ENCODE measurements around the gene ZFAND3. TPM values are rescaled to one million over a fixed set of nuclear protein-coding genes. Genes with fewer than 3 reads are reported as not detected.
"Not testable (repeated sequence)": the region's sequence is repeated elsewhere in the genome, so short reads cannot be mapped to it uniquely, and the experiment has no call there.

The ZFAND3 gene
- polyA plus RNA-seq, 5 donors, result 109 to 122 (median 116) TPM

DNA sequence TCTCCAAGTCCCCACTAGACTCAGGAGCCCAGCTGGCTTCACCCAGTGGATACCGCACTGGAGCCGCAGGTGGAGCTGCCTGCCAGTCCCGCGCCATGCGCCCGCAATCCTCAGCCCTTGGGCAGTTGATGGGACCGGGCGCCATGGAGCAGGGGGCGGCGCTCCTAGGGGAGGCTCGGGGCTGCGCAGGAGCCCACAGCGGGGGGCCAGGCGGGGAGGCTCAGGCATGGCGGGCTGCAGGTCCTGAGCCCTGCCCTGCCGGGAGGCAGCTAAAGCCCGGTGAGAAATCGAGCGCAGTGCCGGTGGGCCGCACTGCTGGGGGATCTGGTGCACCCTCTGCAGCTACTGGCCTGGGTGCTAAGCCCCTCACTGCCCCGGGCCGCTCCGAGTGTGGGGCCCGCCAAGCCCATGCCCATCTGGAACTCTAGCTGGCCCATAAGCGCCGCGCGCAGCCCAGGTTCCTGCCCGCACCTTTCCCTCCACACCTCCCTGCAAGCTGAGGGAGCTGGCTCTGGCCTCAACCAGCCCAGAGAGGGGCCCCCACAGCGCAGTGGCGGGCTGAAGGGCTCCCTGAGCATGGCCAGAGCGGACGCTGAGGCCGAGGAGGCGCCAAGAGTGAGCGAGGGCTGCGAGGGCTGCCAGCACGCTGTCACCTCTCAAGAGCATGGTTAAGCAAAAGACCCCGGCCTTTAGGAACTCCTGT lies 304.8 kb downstream of the ZFAND3 start:
- not testable (repeated sequence) for DNase-seq

DNA sequence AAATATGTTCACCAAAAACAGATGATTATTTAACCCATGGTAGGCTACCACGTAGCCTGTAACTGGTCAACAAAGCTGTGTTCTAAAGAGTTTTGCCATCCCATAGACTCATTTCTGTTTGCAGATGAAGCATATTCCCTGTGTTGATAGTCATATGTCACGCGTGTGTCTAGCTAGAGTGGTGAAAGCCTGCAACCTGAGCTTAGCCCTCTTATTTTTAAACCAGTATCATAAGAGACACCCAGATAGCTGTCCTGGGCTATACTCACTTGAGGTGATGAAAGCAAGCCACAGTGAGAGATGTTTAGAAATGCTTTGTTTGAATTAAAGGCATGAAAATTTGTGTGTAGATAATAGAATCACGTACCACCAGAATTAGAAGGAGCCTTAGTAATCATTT lies 307.8 kb downstream of the ZFAND3 start:
- DNase-seq, result no peak

DNA sequence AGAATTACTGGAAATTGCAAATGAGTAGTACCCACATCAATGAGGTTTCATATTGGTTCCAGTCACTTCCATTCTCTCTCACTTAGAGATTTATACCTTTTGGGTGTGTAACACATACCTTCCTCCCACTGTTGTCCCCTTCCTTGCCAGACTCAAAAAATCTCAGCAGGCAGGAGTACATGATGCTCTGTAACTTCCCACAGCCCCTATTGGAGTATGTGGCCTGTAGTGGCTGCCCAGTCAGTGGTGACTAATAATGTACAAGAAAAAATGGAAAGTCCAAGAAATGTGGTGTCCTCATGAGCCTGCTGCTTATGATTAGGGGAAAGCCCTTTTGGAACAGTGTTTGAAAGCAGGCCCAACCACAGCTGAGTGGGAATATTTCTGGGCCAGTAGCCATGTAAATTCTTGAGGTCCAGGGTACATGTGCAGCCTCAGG lies 312.0 kb downstream of the ZFAND3 start:
- DNase-seq, result no peak

DNA sequence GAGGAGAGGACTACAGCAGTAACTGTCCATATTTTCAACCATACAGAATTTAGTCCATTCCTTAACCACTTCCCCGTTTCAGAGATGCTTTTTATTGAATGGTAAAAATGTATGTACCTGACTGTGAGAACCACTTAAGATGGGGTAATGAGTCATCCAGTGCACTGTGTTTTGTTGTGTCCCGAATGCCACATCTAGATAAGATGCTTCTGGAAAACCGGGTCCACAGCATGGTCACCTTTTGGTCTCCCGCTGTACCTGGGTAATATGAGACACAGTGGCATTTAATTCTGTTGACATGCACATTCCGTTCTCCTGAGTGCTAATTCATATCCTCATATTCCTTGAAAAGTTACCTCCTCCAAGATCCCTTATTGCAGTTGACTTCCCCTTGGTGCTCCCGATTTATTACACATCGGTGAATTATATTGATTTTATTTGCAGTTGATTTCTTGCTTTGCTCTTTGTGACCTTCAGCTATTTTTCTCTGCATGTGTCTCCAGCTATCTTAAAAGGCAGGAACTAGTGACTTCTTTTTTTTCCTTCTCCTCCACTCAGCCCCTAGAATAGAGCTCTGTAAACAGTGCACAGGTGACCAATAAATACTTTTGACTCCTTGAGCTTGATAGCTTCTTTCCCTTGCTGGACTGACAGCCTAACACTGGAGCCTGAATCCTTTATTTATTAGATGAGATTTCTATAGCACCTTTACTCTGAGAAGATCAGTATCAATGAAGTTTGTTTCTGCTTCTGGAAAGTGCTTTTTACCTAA lies 314.6 kb downstream of the ZFAND3 start:
- no peak for DNase-seq

DNA sequence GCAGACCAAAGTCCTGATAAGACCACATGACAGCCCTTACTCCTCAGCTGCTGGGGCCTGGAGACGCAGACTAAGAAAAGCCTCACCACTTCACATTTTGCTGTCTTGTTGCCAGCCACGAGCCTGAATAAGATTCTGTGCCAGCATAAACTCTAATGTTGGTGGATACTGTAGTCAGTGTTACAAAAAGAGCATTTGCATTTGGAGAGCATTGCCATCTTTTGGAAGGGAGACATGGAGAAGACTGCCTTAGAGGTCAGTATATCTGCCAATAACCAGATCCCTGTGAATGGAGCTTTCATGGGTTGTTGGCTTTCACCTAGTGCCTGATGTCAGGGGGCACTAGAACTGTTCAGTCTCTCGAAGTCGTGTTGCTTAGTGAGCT lies 315.2 kb downstream of the ZFAND3 start:
- no peak for DNase-seq

DNA sequence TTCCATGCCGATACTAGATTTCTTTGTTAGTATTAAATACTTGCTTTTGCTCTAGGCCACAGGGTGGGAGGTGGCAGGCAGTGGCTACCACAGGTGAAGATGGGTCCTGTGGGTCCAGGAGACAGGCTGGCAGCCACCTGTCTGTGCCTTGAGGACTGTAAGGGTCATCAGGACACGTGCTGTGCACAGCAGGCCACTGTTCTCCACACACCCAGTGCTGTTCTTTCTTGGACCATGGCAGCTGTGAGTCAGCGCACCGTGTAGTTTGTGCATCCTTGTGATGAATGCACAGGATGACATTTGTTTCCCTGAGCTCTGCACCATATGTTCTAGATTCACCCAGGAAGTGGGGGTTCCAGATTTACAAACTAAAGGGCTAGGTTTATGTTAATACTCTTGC lies 317.0 kb downstream of the ZFAND3 start:
- no peak for DNase-seq

DNA sequence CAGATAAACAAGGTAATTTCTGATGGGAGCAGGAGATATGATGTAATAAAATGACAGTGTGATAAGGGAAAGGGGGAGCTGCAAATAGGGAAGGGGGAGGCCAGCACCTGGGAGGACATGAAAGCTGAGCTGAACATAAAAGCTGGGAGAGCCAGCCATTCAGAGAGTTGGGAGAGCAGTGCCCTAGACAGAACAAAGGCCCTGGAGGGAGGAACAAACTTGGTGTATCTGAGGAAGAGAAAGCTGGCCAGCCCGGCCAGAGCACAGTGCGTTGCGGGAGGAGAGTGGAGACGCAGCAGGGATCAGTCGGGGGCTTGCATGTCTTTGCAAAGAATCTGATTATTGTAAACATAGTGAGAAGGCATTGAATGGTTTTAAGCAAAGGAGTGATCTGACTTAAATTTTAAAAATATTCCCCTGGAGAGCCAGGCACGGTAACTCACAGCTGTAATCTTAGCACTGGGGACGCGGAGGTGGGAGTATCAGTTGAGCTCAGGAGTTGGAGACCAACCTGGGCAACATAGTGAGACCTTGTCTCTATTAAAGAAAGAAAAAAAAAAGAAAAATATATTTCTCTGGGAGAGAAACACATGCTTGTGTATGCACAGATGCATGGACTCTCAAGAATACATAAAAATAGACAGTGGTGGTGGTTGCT lies 318.2 kb downstream of the ZFAND3 start:
- DNase-seq, result no peak

DNA sequence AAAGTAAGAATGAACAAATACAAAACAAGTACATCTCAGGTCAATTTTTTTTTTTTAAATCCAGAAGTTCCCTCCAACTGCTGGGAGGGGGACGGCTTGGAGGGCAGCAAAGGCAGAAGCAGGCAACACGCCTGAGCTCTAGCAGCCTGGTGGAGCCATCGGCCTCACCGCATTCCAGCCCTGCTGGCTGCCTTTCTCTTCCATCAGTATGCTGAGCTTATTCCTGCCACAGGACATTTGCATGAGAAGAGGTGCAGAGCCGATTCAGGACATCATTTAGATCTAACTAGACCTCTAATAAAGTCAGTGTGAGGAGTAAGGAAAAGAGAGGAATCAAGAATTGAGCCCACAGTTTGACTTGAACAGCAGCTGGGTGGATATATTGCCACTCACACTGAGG lies 318.8 kb downstream of the ZFAND3 start:
- no peak for DNase-seq

DNA sequence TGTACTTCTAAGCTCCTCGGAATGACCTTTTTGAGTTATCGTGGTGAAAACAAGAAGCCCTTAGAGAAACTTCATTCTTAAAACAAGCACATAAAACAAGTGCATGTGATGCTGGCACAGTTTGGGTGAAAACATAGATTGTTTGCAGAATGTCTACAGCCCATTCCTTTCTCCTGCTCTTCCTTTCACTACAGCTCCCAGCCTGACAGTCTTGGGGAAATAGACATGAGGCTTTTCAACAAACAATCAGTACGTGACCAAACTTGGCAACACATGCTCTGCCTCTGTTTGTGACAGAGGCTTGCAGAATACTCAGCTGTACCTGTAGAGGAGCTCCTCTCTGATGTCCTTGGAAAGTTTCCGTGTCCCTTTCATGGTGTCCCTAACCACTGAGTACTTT lies 321.6 kb downstream of the ZFAND3 start:
- DNase-seq, result no peak

DNA sequence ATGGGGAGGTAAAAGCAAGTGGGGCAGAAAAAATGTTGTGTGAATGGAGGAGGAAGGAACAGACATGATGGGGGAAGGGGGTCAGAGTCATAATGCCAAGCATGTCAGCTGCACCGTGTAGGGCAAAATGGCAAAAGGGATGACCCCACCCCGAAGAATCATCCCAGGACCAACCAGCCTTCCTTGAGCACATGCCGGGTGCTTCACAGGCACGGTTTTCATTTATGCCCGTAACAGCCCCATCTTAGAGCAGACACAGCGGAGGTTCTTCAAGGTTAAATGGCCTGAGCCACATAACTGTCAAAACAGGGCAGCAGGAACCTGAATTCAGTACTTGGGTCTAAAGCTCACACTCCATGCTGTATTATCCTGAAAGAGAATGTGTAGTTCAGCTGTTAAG lies 322.2 kb downstream of the ZFAND3 start:
- DNase-seq, result no peak

DNA sequence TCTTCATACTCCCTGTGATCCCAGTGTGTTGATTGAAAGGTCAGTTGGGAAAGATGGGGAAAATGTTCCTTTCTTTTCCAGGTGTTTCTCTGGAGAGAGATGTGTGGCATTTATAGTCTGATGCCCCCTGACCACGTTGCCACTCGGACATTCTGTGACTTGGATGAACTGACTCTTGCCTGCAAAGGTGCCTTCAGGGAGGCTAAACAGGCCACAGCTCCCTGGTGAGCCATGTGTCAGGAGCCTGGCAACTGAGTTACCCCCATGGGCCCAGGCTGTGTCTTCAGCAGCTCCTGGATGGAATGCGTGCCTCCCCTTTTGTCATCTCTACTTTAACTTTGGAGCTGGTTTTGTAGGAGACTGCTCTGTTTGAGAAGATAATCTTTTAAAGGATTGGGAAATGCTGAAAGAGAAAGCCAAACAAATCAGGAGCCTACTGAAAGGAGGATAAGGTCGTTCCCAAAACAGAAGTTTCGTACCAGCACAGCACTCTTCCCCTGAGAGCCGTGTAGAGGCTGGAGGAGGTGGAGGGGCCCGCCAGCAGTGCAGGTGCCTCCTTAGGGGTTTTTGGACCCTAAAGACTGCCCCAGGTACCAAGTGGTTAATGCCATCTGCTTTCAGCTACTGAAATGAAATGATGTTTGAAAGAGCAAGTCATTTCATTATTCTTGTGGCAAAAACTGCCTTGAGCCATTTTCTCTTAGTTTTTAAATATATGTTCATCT lies 322.8 kb downstream of the ZFAND3 start:
- DNase-seq, result no peak

DNA sequence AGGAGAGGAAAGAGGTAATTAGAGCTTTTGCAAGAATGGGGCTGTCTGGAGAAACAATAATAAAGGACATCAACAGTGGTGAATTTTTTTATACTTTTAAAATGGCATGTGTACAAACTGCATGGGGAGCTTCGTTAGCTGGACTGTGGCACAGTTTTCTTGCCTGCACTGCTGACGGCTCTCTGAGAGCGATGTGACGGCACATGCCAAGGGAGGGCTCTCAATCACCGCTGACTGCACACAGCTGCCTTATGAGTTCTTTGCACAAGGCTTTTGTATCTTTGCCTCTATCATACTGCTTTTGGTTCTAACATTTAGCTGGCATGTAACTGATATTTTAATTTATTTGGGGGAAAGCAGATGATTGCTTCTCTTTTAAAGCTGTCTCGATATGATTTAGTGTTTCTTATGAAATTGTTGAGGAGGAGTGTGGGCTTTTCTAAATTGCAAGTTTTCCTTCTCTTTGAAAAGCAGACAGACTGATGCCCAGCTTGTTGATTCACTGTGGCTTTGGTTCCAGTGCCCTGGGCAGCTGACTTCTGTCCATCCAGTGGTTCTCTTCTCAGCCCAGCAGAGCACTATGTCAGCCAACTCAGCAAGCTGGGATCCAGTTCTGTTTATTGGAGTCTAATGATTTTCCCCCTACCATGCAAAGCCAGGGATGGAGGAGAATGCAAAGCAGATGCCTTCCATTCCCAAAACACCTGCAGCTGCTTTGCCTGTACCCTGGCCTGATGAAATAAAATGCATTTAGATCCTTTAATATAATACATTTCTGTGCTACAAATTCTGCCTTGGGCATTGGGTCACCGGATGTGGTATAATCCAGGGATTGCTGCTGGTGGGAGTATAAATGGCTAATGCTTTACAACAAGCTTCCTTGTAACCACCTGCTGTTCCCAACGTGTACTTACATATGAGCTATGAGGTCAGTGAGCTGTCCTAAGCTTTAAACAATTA lies 323.9 kb downstream of the ZFAND3 start:
- DNase-seq, result peak in 1 of 2 donors; percentile 39

DNA sequence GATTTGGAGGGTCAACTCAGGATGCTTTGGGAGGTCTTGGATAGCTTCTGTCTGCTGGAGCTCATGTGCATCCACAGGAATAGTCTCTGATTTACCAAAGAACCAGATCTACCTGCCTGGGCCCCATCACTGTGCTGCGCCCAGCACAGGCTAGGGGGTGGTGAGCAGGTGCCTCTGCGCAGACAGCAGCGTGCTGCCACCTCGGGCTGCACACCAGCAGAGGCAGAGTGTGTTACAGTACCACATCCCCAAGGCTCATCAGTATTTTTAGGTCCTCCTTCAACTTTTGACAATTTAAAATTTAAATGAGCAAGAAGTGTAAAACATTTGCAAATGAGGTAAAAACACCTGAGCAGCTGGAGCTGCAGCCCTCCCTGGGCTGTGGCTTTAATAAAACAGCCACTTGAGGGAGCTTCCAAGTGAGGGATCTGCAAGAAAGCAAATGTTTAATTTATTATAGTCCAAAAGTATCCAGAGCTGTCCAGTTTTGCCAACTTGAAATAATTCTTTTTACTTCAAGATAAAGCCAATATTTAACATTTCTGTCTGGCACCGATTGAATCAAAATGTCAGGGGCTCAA lies 324.9 kb downstream of the ZFAND3 start:
- no peak for DNase-seq

DNA sequence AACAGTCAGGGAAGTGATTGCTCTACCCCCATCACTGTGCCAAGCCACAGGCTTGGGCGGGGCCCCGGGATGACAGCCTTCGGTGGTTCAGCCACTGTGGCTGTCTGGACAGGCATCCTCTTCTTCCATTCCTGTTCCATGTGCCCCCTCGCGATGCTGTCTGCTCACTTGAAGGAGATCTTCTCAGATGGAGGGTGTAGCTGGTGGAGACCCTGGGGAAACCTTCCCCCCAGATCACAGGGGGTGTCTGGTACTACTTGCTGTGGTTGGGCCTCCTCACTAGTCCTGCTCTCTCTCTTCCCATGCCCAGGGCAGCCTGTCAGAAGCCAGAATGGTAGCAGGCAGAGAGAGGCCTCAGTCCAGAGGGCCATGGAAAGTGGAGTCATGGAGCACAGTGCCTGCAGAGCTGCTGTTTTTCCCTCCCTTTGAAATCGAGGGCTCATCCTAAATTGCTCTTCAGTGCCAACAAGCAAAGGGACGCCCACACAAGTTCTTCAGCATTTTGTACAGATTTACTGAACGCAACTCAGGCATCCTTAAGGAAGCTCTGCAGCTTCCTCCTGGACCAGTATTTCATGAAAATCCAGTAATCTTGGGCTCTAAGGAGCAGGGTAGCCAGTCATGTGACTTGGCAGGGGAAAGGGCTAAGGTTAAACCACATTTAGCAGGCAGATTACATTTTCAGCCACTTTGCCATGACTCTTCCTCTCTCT lies 326.6 kb downstream of the ZFAND3 start:
- no peak for DNase-seq

DNA sequence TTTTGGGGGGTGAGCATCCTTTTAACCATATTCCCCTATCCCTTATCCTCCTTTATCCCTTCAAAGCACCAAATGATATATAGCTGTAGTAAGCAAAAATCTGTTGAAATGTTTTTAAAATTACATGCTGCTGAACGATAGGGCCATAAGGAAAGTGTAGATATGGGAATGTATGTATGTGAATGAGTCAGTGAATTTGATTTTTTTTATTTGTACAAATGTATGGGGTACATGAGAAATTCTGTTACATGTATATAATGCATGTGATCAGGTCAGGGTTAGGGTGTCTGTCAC lies 327.2 kb downstream of the ZFAND3 start:
- no peak for DNase-seq

DNA sequence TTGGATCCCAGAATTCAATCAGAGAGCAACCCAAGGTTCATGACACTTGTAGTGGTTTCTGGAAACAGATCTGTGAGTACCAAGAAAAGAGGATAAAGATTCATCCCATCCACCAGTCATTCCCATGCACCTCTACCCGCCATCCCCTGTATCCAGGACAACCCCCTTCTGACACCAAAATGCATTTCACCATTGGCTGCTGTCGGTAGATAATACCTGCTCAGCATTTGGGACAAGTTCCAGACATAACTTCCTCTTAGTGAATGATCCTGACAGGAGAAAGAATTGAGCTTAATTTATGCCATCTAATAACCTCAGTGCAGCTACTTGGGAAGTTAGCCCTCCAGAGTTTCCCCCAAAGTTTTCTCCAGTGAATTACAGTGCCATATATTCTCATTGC lies 329.1 kb downstream of the ZFAND3 start:
- DNase-seq, result no peak

DNA sequence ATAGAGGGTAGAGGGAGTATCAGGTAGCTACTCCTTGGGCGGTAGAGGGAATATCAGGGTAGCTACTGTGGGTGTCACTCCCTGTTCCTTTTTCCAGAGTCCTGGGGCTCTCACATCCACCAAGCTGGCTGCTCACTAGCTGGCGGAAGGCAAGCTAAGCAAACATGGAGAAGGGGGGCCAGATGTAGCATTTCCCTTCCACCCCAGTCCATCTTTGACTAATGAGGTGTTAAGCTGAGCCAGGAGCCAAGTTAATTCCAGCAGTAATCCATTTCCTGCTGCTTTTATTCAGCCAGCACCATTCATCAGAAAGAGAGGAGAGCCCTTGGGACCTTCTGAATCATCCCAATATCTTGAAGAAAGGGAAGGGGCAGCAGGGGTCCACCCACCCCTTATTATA lies 330.0 kb downstream of the ZFAND3 start:
- DNase-seq, result peak; percentile 83 to 85

DNA sequence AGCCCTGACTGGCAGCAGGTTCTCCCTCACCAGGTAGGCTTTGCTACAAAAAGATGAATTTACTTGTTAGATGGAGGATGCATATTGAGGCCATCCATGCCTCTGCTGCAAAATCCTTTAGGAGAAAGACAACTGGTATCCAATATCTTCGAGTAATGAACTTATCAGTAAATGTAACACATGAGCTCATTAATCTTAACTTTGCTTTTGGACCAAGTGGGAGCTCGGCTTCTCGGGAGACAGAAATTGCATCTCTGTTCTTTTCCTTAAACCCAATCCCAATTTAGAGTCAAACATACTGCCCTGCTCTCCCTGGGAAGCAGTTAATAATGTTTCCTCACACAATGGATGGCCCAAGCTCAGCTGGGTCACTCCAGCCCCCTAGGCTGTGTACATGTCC lies 330.5 kb downstream of the ZFAND3 start:
- DNase-seq, result peak in 1 of 2 donors; percentile 18

DNA sequence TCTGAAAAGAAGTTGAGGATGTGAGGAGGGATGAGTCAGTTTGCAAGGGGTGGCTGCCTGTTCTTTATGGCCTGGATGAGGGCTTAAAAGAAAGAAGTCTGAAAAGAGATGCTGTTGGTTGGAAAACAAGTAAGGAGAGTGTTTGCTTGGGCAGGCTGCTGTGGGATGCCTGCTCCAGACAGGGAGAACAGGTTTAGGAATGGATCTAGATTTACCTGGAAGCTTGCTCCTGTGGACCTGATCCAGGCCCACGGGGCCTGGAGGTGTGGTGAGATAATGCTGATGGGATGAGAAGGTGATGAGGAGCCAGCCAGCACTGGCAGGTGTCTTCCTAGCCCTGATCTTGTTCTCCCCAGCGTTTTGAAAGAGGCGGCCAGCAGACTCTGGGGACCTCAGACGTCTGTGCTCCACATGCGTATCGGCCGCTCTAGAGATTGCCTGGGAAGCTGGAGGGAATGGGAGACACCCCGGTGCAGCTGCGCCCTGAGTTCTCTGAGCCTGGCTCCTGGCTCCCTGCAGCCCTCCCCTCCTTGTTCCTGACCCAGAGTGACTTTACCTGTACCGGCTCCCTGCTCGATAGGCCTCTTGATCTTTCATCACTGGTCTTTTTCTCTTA lies 331.3 kb downstream of the ZFAND3 start:
- no peak for DNase-seq

Data from right lung (tissue), 5 donors.